WTC11 (cell line): ENCODE data around the gene RHOBTB1. TPM values are rescaled to one million over a fixed set of nuclear protein-coding genes. Genes with fewer than 3 reads are reported as not detected.

Source experiments
- ATAC-seq: fragments of 200-7000 bp; cut with Tn5 transposase; 2 replicates; pipeline ENCODE4 v1.10.0; 2021; ENCODE audit warnings: mild to moderate bottlenecking, moderate library complexity
- CTCF ChIA-PET: fragments of 300-600 bp; sonication (Branson Sonifier 250); formaldehyde crosslinking; loops from one replicate; lab custom pipeline; 2021; ENCODE audit warnings: antibody characterized with exemption; lab: Charles Lee
- POLR2A ChIA-PET: fragments of 350-600 bp; sonication (Branson Sonifier 250); formaldehyde crosslinking; loops from one replicate; lab custom pipeline; 2021; ENCODE audit warnings: antibody characterized with exemption; lab: Charles Lee
- DNase-seq: peaks from one replicate; pipeline ENCODE4 v3.0.0; 2021; ENCODE audit warnings: low spot score
- H3K27ac Mint-ChIP-seq: 2 replicates; pipeline ENCODE4 v1.8.0; 2021; ENCODE audit warnings: mixed read lengths
- H3K27me3 Mint-ChIP-seq: 2 replicates; pipeline ENCODE4 v1.8.0; 2021; ENCODE audit warnings: low read depth, mild to moderate bottlenecking, moderate library complexity, mixed read lengths
- H3K36me3 Mint-ChIP-seq: 2 replicates; pipeline ENCODE4 v1.8.0; 2021; ENCODE audit warnings: mixed read lengths
- H3K4me1 Mint-ChIP-seq: 2 replicates; pipeline ENCODE4 v1.8.0; 2022; ENCODE audit warnings: mixed read lengths
- H3K4me3 Mint-ChIP-seq: 2 replicates; pipeline ENCODE4 v1.8.0; 2021; ENCODE audit warnings: mild to moderate bottlenecking, moderate library complexity, mixed read lengths
- H3K9me3 Mint-ChIP-seq: 2 replicates; pipeline ENCODE4 v1.8.0; 2021; ENCODE audit warnings: mixed read lengths
- CREM ChIP-seq: sonication (generic); formaldehyde crosslinking; IDR thresholded peaks from 2 replicates; pipeline ENCODE4 v1.8.1; 2022; ENCODE audit warnings: mild to moderate bottlenecking, missing genetic modification reagents, moderate library complexity
- EMX1 ChIP-seq: fragments of 250-450 bp; sonication (Bioruptor Pico); IDR thresholded peaks from 2 replicates; pipeline ENCODE4 v1.8.0; 2021; ENCODE audit warnings: mild to moderate bottlenecking
- GRHL2 ChIP-seq: fragments of 250-450 bp; sonication (Bioruptor Pico); IDR thresholded peaks from 2 replicates; pipeline ENCODE4 v1.8.0; 2022; ENCODE audit warnings: mild to moderate bottlenecking, moderate library complexity; ENCODE audit not compliant: insufficient replicate concordance, severe bottlenecking
- KAT7 ChIP-seq: sonication (generic); formaldehyde crosslinking; IDR thresholded peaks from 2 replicates; pipeline ENCODE4 v1.8.1; 2023; ENCODE audit warnings: missing genetic modification reagents, mild to moderate bottlenecking, borderline replicate concordance
- RELA ChIP-seq: sonication (generic); formaldehyde crosslinking; IDR thresholded peaks from 2 replicates; pipeline ENCODE4 v1.8.1; 2022; ENCODE audit warnings: missing genetic modification reagents, mild to moderate bottlenecking, borderline replicate concordance
- RORB ChIP-seq: fragments of 250-450 bp; sonication (Bioruptor Pico); IDR thresholded peaks from 2 replicates; pipeline ENCODE4 v1.9.0; 2021; ENCODE audit warnings: mild to moderate bottlenecking
- SMAD4 ChIP-seq: sonication (generic); formaldehyde crosslinking; IDR thresholded peaks from 2 replicates; pipeline ENCODE4 v1.8.0; 2022; ENCODE audit warnings: mild to moderate bottlenecking, missing genetic modification reagents
- TEAD1 ChIP-seq: sonication (generic); formaldehyde crosslinking; IDR thresholded peaks from 2 replicates; pipeline ENCODE4 v1.8.0; 2022; ENCODE audit warnings: mild to moderate bottlenecking, missing genetic modification reagents
- TP53 ChIP-seq: sonication (generic); formaldehyde crosslinking; IDR thresholded peaks from 2 replicates; pipeline ENCODE4 v1.8.1; 2023; ENCODE audit warnings: mild to moderate bottlenecking, missing genetic modification reagents
- ZNF263 ChIP-seq: sonication (generic); formaldehyde crosslinking; IDR thresholded peaks from 2 replicates; pipeline ENCODE4 v1.8.1; 2022; ENCODE audit warnings: low read depth, mild to moderate bottlenecking, moderate library complexity, missing genetic modification reagents
- total RNA-seq: library from RNA; stranded (reverse); gene quantifications from 3 replicates; pipeline ENCODE4 v1.2.3, GENCODE V29; 2021
- TF ChIP-seq, protein P1 (sequence below): sonication (generic); formaldehyde crosslinking; IDR thresholded peaks from 2 replicates; pipeline ENCODE4 v1.8.1; 2022; ENCODE audit warnings: mild to moderate bottlenecking, missing genetic modification reagents, moderate library complexity, borderline replicate concordance
- TF ChIP-seq, protein P2 (sequence below): sonication (generic); formaldehyde crosslinking; IDR thresholded peaks from 2 replicates; pipeline ENCODE4 v1.8.0; 2022; ENCODE audit warnings: mild to moderate bottlenecking, missing genetic modification reagents
- TF ChIP-seq, protein P3 (sequence below): fragments of 250-450 bp; sonication (Bioruptor Pico); IDR thresholded peaks from 2 replicates; pipeline ENCODE4 v1.9.0; 2021; ENCODE audit warnings: mild to moderate bottlenecking
- TF ChIP-seq, protein P4 (sequence below): sonication (generic); formaldehyde crosslinking; IDR thresholded peaks from 2 replicates; pipeline ENCODE4 v1.8.1; 2022; ENCODE audit warnings: missing genetic modification reagents, borderline replicate concordance
- TF ChIP-seq, protein P5 (sequence below): sonication (generic); formaldehyde crosslinking; IDR thresholded peaks from 2 replicates; pipeline ENCODE4 v1.8.0; 2022; ENCODE audit warnings: missing genetic modification reagents
- TF ChIP-seq, protein P6 (sequence below): sonication (generic); formaldehyde crosslinking; IDR thresholded peaks from 2 replicates; pipeline ENCODE4 v1.8.0; 2022; ENCODE audit warnings: mild to moderate bottlenecking, missing genetic modification reagents
- TF ChIP-seq, protein P7 (sequence below): sonication (generic); formaldehyde crosslinking; IDR thresholded peaks from 2 replicates; pipeline ENCODE4 v1.8.1; 2023; ENCODE audit warnings: mild to moderate bottlenecking, moderate library complexity, missing genetic modification reagents

Gene RHOBTB1
- total RNA-seq, 1 experiment from 2014 or later: 6.9 TPM

DNA sequence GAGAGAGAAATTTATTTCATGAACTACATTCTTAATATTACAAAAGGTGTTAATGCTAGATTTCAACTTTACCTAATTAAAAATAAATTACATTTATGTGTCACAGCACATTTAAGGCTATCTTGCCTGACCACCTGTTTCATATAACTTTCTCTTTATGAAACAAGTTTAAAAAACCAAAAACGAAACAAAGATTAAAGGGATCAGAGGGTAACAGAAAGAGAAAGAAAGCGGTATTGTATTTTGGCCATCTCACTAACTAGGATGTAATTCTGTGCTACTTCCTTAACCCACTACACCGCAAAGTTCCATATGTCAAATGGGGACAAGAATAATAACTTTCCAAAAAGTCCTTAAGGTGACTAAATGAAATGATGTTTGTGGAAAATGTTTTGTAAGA is 6.3 kb upstream of the RHOBTB1 start:
- Mint-ChIP-seq H3K9me3 (no peaks in the 10 kb centered on the region), H3K36me3 (no peaks in the 10 kb centered on the region), H3K27me3 (peaks cover 13% of the 10 kb centered on the region)
- TF ChIP-seq, protein P1, sequence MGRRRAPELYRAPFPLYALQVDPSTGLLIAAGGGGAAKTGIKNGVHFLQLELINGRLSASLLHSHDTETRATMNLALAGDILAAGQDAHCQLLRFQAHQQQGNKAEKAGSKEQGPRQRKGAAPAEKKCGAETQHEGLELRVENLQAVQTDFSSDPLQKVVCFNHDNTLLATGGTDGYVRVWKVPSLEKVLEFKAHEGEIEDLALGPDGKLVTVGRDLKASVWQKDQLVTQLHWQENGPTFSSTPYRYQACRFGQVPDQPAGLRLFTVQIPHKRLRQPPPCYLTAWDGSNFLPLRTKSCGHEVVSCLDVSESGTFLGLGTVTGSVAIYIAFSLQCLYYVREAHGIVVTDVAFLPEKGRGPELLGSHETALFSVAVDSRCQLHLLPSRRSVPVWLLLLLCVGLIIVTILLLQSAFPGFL (CRISPR knock-in tag): no peak
- TF ChIP-seq, protein P2, sequence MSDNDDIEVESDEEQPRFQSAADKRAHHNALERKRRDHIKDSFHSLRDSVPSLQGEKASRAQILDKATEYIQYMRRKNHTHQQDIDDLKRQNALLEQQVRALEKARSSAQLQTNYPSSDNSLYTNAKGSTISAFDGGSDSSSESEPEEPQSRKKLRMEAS (CRISPR knock-in tag): no peak
- TF ChIP-seq, protein P3, sequence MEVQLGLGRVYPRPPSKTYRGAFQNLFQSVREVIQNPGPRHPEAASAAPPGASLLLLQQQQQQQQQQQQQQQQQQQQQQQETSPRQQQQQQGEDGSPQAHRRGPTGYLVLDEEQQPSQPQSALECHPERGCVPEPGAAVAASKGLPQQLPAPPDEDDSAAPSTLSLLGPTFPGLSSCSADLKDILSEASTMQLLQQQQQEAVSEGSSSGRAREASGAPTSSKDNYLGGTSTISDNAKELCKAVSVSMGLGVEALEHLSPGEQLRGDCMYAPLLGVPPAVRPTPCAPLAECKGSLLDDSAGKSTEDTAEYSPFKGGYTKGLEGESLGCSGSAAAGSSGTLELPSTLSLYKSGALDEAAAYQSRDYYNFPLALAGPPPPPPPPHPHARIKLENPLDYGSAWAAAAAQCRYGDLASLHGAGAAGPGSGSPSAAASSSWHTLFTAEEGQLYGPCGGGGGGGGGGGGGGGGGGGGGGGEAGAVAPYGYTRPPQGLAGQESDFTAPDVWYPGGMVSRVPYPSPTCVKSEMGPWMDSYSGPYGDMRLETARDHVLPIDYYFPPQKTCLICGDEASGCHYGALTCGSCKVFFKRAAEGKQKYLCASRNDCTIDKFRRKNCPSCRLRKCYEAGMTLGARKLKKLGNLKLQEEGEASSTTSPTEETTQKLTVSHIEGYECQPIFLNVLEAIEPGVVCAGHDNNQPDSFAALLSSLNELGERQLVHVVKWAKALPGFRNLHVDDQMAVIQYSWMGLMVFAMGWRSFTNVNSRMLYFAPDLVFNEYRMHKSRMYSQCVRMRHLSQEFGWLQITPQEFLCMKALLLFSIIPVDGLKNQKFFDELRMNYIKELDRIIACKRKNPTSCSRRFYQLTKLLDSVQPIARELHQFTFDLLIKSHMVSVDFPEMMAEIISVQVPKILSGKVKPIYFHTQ (CRISPR knock-in tag): no peak
- TF ChIP-seq, protein P4, sequence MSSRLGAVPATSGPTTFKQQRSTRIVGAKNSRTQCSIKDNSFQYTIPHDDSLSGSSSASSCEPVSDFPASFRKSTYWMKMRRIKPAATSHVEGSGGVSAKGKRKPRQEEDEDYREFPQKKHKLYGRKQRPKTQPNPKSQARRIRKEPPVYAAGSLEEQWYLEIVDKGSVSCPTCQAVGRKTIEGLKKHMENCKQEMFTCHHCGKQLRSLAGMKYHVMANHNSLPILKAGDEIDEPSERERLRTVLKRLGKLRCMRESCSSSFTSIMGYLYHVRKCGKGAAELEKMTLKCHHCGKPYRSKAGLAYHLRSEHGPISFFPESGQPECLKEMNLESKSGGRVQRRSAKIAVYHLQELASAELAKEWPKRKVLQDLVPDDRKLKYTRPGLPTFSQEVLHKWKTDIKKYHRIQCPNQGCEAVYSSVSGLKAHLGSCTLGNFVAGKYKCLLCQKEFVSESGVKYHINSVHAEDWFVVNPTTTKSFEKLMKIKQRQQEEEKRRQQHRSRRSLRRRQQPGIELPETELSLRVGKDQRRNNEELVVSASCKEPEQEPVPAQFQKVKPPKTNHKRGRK (CRISPR knock-in tag): no peak
- TF ChIP-seq SMAD4 (CRISPR knock-in tag): no peak
- TF ChIP-seq RELA (CRISPR knock-in tag): no peak
- no peak for TF ChIP-seq TP53 (CRISPR knock-in tag)
- TF ChIP-seq ZNF263 (CRISPR knock-in tag): no peak
- TF ChIP-seq GRHL2 (CRISPR knock-in tag): no peak
- TF ChIP-seq TEAD1 (CRISPR knock-in tag): no peak
- TF ChIP-seq EMX1 (CRISPR knock-in tag): no peak
- TF ChIP-seq, protein P5, sequence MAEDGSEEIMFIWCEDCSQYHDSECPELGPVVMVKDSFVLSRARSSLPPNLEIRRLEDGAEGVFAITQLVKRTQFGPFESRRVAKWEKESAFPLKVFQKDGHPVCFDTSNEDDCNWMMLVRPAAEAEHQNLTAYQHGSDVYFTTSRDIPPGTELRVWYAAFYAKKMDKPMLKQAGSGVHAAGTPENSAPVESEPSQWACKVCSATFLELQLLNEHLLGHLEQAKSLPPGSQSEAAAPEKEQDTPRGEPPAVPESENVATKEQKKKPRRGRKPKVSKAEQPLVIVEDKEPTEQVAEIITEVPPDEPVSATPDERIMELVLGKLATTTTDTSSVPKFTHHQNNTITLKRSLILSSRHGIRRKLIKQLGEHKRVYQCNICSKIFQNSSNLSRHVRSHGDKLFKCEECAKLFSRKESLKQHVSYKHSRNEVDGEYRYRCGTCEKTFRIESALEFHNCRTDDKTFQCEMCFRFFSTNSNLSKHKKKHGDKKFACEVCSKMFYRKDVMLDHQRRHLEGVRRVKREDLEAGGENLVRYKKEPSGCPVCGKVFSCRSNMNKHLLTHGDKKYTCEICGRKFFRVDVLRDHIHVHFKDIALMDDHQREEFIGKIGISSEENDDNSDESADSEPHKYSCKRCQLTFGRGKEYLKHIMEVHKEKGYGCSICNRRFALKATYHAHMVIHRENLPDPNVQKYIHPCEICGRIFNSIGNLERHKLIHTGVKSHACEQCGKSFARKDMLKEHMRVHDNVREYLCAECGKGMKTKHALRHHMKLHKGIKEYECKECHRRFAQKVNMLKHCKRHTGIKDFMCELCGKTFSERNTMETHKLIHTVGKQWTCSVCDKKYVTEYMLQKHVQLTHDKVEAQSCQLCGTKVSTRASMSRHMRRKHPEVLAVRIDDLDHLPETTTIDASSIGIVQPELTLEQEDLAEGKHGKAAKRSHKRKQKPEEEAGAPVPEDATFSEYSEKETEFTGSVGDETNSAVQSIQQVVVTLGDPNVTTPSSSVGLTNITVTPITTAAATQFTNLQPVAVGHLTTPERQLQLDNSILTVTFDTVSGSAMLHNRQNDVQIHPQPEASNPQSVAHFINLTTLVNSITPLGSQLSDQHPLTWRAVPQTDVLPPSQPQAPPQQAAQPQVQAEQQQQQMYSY (CRISPR knock-in tag): no peak
- TF ChIP-seq KAT7: no peak
- TF ChIP-seq, all 79 proteins: peak for 0
- Mint-ChIP-seq H3K4me1 (no peaks in the 10 kb centered on the region), H3K4me3 (no peak overlapping the region), H3K27ac (no peak overlapping the region)
- ATAC-seq (no peak), DNase-seq (no peak)
- ChIA-PET CTCF (no interaction called here), POLR2A (no interaction called here)

DNA sequence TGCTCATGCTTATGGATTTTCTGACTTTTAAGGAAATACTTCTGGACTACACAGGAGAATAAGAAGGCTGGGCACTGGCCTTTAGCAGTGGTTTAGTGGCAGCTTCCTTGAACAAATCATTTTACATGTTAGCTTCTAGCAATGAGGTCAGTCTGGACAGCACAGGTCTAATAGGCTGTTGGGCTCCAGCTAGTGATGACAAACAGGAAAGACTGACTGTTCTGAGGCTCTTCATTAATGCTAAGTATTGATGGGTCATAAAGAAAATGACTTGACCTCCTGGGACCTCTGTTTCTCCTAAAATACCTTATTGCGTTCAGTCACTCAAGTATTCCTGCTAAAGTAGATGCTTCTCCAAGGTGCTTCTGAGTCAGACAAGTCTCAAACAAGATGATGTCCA is 4.9 kb upstream of the RHOBTB1 start:
- CTCF ChIA-PET: no interaction called here
- no peak for ATAC-seq

More for the DNA sequence above, 4.9 kb upstream of the RHOBTB1 start:
- Mint-ChIP-seq H3K4me3 (no peak overlapping the region), H3K27ac (no peak overlapping the region), H3K27me3 (peaks cover 19% of the 10 kb centered on the region), H3K4me1 (peaks cover 4% of the 10 kb centered on the region), H3K9me3 (no peaks in the 10 kb centered on the region), H3K36me3 (no peaks in the 10 kb centered on the region)
- TF ChIP-seq, protein P6, sequence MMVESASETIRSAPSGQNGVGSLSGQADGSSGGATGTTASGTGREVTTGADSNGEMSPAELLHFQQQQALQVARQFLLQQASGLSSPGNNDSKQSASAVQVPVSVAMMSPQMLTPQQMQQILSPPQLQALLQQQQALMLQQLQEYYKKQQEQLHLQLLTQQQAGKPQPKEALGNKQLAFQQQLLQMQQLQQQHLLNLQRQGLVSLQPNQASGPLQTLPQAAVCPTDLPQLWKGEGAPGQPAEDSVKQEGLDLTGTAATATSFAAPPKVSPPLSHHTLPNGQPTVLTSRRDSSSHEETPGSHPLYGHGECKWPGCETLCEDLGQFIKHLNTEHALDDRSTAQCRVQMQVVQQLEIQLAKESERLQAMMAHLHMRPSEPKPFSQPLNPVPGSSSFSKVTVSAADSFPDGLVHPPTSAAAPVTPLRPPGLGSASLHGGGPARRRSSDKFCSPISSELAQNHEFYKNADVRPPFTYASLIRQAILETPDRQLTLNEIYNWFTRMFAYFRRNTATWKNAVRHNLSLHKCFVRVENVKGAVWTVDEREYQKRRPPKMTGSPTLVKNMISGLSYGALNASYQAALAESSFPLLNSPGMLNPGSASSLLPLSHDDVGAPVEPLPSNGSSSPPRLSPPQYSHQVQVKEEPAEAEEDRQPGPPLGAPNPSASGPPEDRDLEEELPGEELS: no peak
- TF ChIP-seq, protein P7, sequence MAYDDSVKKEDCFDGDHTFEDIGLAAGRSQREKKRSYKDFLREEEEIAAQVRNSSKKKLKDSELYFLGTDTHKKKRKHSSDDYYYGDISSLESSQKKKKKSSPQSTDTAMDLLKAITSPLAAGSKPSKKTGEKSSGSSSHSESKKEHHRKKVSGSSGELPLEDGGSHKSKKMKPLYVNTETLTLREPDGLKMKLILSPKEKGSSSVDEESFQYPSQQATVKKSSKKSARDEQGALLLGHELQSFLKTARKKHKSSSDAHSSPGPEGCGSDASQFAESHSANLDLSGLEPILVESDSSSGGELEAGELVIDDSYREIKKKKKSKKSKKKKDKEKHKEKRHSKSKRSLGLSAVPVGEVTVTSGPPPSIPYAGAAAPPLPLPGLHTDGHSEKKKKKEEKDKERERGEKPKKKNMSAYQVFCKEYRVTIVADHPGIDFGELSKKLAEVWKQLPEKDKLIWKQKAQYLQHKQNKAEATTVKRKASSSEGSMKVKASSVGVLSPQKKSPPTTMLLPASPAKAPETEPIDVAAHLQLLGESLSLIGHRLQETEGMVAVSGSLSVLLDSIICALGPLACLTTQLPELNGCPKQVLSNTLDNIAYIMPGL (CRISPR knock-in tag): no peak
- no peak for TF ChIP-seq CREM (CRISPR knock-in tag)
- TF ChIP-seq RORB (CRISPR knock-in tag): no peak
- TF ChIP-seq, protein P1 (CRISPR knock-in tag): no peak
- POLR2A ChIA-PET: no interaction called here
- DNase-seq: no peak
